Epithelial cell of esophagus (primary cell): Measurements from ENCODE around the gene ZC3HAV1.

Source experiments
- DNase-seq: peaks from one replicate; pipeline ENCODE4 v3.0.0; 2010; ENCODE audit warnings: low read depth
- H3K4me3 ChIP-seq: 2 replicates; pipeline ENCODE4 v1.5.1; 2011; ENCODE audit warnings: mild to moderate bottlenecking, low read length, control low read depth
- CTCF ChIP-seq: IDR thresholded peaks from 2 replicates; pipeline ENCODE4 v1.5.1; 2011; ENCODE audit warnings: low read depth, mild to moderate bottlenecking, low read length, control low read depth, inconsistent platforms; ENCODE audit not compliant: insufficient read depth; ENCODE audit errors: missing control alignments

ZC3HAV1 gene

GRCh38 chr7:139043823-139044812, 65.4 kb downstream of the ZC3HAV1 start:
- H3K4me3 ChIP-seq, result no peak overlapping the region
- no peak for TF ChIP-seq CTCF
- peak; percentile 11 for DNase-seq

- H3K4me3 ChIP-seq, result no peak overlapping the region
- no peak for TF ChIP-seq CTCF
- no peak for DNase-seq
Measured at GRCh38 chr7:139041378-139042085, 68.0 kb downstream of the ZC3HAV1 start.

GRCh38 chr7:139038691-139039090, 70.8 kb downstream of the ZC3HAV1 start:
- DNase-seq, result no peak
- no peak for TF ChIP-seq CTCF
- H3K4me3 ChIP-seq, result no peak overlapping the region

- TF ChIP-seq CTCF, result no peak
- DNase-seq, result peak; percentile 93
Measured at GRCh38 chr7:139036901-139037300, 72.6 kb downstream of the ZC3HAV1 start.

GRCh38 chr7:139035586-139036353, 73.8 kb downstream of the ZC3HAV1 start, which contains the start of gene ZC3HAV1L:
ZC3HAV1L (minus strand) TSS chr7:139036042; CDS start chr7:139036017, 25 bp downstream.
- H3K4me3 ChIP-seq, result peak within 1 kb of the TSS; percentile 59
- TF ChIP-seq CTCF, result no peak
- DNase-seq, result peak; percentile 63

More at GRCh38 chr7:139036901-139037300, 72.6 kb downstream of the ZC3HAV1 start:
- H3K4me3 ChIP-seq, result no peak overlapping the region

- no peak for TF ChIP-seq CTCF
- DNase-seq, result peak; percentile 27
- H3K4me3 ChIP-seq, result peak overlapping the region; percentile 59
Measured at GRCh38 chr7:139034855-139035585, 74.5 kb downstream of the ZC3HAV1 start.
